GM13977 (cell line): Measurements from ENCODE around the gene NFU1.

Experiments
- DNase-seq: peaks from one replicate; pipeline ENCODE4 v3.0.0; 2012; ENCODE audit warnings: low spot score
- in situ Hi-C: fragments of 300-500 bp; cut with MboI; formaldehyde crosslinking; loops from one replicate; pipeline ENCODE4 v1.12.0; 2022; ENCODE audit warnings: low sequenced_read_pairs, low pct_unique_long_range_greater_than_20kb, mixed read lengths, inconsistent platforms; ENCODE audit not compliant: unreplicated experiment
- TF ChIP-seq, protein P1 (sequence below): IDR thresholded peaks from 2 replicates; pipeline ENCODE4 v1.5.1; 2012; ENCODE audit warnings: mild to moderate bottlenecking, control low read depth; ENCODE audit not compliant: insufficient read depth; ENCODE audit errors: extremely low read depth, missing control alignments

The NFU1 gene

DNA sequence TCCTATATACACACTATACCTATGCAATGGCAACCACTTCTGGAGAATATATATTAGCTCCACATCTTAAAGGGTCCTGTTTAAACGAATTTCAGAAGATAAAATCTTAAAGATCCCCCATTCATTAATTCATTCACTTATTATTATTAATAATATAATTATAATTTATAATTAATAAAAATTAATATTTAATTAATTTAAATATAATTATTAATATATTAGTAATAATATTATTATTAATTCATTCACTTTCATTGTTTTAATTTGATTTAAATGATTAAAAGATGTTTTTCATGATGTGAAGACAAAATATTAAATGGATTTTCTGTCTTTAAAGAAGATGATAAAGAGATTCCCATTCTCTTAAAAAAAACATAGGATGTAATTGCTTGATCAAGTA is 21.1 kb downstream of the NFU1 start:
- no peak for DNase-seq
- TF ChIP-seq, protein P1, sequence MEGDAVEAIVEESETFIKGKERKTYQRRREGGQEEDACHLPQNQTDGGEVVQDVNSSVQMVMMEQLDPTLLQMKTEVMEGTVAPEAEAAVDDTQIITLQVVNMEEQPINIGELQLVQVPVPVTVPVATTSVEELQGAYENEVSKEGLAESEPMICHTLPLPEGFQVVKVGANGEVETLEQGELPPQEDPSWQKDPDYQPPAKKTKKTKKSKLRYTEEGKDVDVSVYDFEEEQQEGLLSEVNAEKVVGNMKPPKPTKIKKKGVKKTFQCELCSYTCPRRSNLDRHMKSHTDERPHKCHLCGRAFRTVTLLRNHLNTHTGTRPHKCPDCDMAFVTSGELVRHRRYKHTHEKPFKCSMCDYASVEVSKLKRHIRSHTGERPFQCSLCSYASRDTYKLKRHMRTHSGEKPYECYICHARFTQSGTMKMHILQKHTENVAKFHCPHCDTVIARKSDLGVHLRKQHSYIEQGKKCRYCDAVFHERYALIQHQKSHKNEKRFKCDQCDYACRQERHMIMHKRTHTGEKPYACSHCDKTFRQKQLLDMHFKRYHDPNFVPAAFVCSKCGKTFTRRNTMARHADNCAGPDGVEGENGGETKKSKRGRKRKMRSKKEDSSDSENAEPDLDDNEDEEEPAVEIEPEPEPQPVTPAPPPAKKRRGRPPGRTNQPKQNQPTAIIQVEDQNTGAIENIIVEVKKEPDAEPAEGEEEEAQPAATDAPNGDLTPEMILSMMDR: no peak
- in situ Hi-C loops: no loop called here

DNA sequence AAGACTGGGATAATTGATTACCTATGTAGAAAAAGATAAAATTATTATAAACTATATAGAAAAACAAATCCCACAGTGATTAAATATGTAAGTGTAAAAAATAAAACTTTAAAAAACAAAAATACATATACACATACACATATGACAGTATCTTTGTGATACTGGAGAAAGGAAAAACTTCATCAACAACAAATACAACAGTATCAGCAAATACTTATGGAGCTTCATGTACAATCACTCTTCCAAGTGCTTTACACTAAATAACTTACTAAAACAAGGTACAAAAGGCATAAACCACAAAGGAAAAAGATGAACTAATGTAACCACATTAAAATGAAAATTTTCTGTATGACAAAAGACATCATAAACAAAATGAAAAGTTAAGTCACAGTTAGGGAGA is 26.1 kb downstream of the NFU1 start:
- TF ChIP-seq, protein P1: no peak
- in situ Hi-C loops: no loop called here
- no peak for DNase-seq

DNA sequence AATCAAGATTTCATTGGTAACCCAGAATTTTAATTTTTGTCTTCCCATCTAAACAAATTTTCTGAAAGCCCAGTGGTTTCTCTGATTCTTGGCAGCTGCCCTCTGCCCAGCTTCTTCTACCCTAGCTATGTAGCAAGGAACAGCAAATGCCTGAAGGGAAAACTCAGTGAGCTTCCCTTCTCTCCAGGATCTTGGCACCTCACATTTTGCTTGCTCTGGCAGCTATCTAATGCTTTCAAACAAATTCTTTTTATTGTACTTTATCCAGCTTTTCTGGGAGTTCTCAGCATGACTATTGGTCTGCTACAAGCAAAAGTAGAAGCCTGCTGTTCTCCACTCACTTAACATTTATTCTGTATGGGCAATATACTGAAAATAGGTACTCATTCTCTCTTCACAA is 31.9 kb downstream of the NFU1 start:
- TF ChIP-seq, protein P1: no peak
- DNase-seq: no peak
- in situ Hi-C loops: no loop called here

DNA sequence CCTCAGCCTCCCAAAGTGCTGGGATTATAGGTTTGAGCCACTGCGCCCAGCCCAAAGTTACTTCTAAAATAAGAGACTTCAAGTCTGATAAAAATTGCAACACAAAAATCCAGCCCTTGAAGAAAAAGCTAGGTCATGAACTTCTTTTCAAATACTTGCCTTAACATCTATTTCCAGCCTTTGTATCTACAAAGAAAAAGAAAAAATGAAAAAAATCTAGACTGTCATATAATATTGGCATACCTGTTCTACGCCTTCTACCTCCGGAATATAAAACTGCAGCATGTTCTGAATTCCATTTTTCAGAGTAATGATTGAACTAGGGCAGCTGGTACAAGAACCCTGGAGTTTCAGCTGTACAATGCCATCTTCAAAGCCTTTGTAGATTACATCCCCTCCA is 37.1 kb downstream of the NFU1 start:
- DNase-seq: no peak
- in situ Hi-C loops: no loop called here
- TF ChIP-seq, protein P1: no peak

DNA sequence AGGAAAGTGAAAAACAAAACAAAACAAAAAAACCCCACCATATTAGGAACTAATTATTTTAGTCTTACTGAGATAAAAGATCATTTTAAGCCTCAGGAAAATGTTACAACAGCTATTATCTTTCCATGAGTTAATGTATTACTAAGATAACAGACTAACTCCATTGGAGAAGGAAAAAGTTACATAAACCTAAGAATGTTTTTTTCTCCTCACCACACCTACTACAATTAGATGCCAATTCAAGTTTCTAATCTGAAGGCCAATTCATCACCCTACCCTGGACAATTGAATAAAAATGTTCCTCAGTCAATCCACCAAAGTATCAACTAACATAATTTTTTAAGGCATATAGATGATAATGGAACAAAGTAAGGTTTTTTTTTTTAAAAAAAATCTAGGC is 40.0 kb downstream of the NFU1 start:
- no peak for DNase-seq
- TF ChIP-seq, protein P1: no peak
- in situ Hi-C loops: loop anchor here (25.0 kb wide), 1 partner anchor 315 kb away; no protein-coding TSS in a partner anchor

DNA sequence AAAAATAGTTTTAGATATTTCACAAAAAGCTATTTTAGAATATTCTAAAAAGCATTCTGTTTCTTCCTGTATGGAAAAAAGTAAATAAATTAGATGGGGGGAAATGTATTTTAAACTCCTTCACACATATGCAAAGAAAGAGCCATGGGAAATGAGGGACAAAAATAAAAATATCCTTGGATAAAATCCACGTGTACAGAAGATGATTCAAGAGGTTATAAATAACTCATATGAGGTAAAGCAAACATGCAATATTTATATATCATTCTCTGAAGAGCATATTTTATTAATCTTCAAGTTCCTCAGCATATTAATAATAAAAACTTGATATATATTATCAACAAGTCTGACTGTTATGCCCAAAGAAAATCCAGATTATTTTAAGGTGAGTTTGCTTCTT is 41.4 kb downstream of the NFU1 start:
- in situ Hi-C loops: loop anchor here (25.0 kb wide), 1 partner anchor 316 kb away; no protein-coding TSS in a partner anchor
- DNase-seq: no peak
- TF ChIP-seq, protein P1: no peak

DNA sequence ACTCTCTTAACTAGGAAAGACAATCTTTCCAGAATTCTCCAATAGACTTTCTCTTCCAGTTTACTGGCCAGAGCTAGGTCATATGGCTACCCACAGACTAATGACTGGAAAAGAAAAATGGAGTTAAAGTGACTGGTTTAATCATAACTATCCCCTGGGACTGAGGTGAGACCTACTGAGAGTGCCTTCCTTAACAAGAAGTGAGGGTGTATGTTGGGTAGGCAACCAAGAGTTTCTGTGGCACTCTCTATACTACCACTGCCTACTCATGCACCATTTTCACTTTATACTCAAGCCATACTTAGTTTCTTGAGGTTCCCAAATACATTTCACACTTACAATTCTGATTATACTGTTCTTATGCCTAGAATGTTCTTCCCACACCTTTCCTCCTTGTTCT is 43.3 kb downstream of the NFU1 start:
- DNase-seq: no peak
- in situ Hi-C loops: loop anchor here (25.0 kb wide), 1 partner anchor 318 kb away; no protein-coding TSS in a partner anchor
- TF ChIP-seq, protein P1: no peak
